ENCODE results near the gene PSMD6. TPM values are rescaled to one million over a fixed set of nuclear protein-coding genes. Genes with fewer than 3 reads are reported as not detected.

The PSMD6 gene
- total and polyA plus RNA-seq, 10 of the 15 experiments (the other 5 are each of a cell fraction or from before 2014, with no cell fraction given): 68.7 to 199 (median 106) TPM

DNA sequence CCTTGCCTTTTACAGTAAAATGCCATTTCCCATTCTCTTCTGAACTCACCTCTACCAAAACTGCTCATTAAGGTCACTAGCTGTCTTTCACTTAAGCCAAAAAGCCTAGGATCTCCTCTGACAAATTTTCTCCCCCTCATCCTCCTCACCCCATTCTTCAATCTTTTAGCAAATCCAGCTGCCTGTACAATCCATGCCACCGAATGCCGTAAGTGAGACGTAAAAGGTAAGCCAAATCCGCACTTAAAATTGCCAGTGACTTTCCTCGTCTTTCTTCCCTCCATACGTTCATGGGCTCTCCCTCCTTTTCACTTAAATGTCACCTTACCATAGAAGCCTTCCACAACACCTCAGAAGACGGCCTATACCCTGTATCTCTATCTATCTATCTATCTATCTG, 13.8 kb downstream of the PSMD6 start:
- intact Hi-C loops (cut with micrococcal nuclease; ENCODE audit: unreplicated experiment): no loop called here
- BruUV-seq (replicated peaks): no TSS peak
- ChIA-PET RAD21 (ENCODE audit: unreplicated experiment) (interaction anchor here (1.4 kb wide), 1 partner anchor 14 kb away, joined by 5 read pairs; the partner anchor contains the start of gene PSMD6), SMC1A (ENCODE audit: uncharacterized antibody, unreplicated experiment) (no interaction called here), POLR2A (no interaction called here), CTCF (interaction anchor here (1.4 to 4.5 kb wide), 5 partner anchors 11 to 48 kb away, joined by 6 to 36 read pairs (median 16); partner anchors contain the start of gene PSMD6)
- Histone ChIP-seq H3K9me3 (replicated peaks; ENCODE audit: control insufficient read depth, insufficient read depth, low read length) (no peaks in the 10 kb centered on the region), H3K36me3 (ENCODE audit: control insufficient read depth in 2 of 2, insufficient read depth in 2 of 2, low read length in 1 of 2) (peaks cover 11 to 43% of the 10 kb centered on the region in 2 experiments), H3K4me1 (ENCODE audit: control insufficient read depth, insufficient read depth, low read length) (peaks cover 6% of the 10 kb centered on the region), H3K9ac (ENCODE audit: control insufficient read depth, insufficient read depth, low read length) (no peak overlapping the region), H3K27ac (ENCODE audit: control insufficient read depth, insufficient read depth) (no peak overlapping the region), H3K79me2 (ENCODE audit: control insufficient read depth, insufficient read depth, low read length) (no peaks in the 10 kb centered on the region), H4K20me1 (ENCODE audit: control insufficient read depth, insufficient read depth) (no peaks in the 10 kb centered on the region), H3K27me3 (replicated peaks in 1 of 2; ENCODE audit: control insufficient read depth in 2 of 2, insufficient read depth in 2 of 2, low read length in 1 of 2) (no peaks in the 10 kb centered on the region), H3K4me2 (ENCODE audit: control insufficient read depth, insufficient read depth) (no peak overlapping the region), H3K4me3 (no peak overlapping the region), H2AFZ (ENCODE audit: control insufficient read depth, low read depth, low read length) (no peak overlapping the region)
- in situ Hi-C loops (cut with MboI): no loop called here
- ATAC-seq: no peak
- WGBS (ENCODE audit: insufficient coverage, insufficient replicate concordance, low lambda C conversion rate, missing lambda C conversion rate): 84% methylated on average over 7 of the region's 7 CpGs
- no peak for DNase-seq (ENCODE audit: low read depth, low spot score)
- FAIRE-seq: no peak
- TF ChIP-seq SPI1 (IDR thresholded peaks at IDR 0.05; ENCODE audit: borderline replicate concordance, insufficient read depth, low read depth, low read length) (no peak), BHLHE40 (IDR thresholded peaks at IDR 0.05; ENCODE audit: borderline replicate concordance in 1 of 2, low read depth in 2 of 2, low read length in 1 of 2) (no peak), BACH1 (IDR thresholded peaks at IDR 0.05; ENCODE audit: borderline replicate concordance) (no peak), MTA2 (IDR thresholded peaks at IDR 0.05; ENCODE audit: low read depth) (no peak), TARDBP (IDR thresholded peaks at IDR 0.05; ENCODE audit: borderline replicate concordance) (no peak), ATF7 (IDR thresholded peaks at IDR 0.05; ENCODE audit: low read depth) (no peak), IKZF2 (IDR thresholded peaks at IDR 0.05) (no peak), NFXL1 (IDR thresholded peaks at IDR 0.05; ENCODE audit: borderline replicate concordance) (no peak), MEF2B (IDR thresholded peaks at IDR 0.05; ENCODE audit: partially characterized antibody, poor library complexity, severe bottlenecking) (no peak), ETV6 (conservative IDR thresholded peaks at IDR 0.05 in 1 of 2, IDR thresholded peaks at IDR 0.05 in 1 of 2; ENCODE audit: borderline replicate concordance in 1 of 2, low read depth in 1 of 2) (no peak), RAD51 (IDR thresholded peaks at IDR 0.05) (no peak), KAT2A (conservative IDR thresholded peaks at IDR 0.05; ENCODE audit: control insufficient read depth, low read depth, low read length) (no peak)
- TF ChIP-seq, protein P1, sequence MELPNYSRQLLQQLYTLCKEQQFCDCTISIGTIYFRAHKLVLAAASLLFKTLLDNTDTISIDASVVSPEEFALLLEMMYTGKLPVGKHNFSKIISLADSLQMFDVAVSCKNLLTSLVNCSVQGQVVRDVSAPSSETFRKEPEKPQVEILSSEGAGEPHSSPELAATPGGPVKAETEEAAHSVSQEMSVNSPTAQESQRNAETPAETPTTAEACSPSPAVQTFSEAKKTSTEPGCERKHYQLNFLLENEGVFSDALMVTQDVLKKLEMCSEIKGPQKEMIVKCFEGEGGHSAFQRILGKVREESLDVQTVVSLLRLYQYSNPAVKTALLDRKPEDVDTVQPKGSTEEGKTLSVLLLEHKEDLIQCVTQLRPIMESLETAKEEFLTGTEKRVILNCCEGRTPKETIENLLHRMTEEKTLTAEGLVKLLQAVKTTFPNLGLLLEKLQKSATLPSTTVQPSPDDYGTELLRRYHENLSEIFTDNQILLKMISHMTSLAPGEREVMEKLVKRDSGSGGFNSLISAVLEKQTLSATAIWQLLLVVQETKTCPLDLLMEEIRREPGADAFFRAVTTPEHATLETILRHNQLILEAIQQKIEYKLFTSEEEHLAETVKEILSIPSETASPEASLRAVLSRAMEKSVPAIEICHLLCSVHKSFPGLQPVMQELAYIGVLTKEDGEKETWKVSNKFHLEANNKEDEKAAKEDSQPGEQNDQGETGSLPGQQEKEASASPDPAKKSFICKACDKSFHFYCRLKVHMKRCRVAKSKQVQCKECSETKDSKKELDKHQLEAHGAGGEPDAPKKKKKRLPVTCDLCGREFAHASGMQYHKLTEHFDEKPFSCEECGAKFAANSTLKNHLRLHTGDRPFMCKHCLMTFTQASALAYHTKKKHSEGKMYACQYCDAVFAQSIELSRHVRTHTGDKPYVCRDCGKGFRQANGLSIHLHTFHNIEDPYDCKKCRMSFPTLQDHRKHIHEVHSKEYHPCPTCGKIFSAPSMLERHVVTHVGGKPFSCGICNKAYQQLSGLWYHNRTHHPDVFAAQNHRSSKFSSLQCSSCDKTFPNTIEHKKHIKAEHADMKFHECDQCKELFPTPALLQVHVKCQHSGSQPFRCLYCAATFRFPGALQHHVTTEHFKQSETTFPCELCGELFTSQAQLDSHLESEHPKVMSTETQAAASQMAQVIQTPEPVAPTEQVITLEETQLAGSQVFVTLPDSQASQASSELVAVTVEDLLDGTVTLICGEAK (IDR thresholded peaks at IDR 0.05; ENCODE audit: borderline replicate concordance): no peak
- TF ChIP-seq, protein P2, sequence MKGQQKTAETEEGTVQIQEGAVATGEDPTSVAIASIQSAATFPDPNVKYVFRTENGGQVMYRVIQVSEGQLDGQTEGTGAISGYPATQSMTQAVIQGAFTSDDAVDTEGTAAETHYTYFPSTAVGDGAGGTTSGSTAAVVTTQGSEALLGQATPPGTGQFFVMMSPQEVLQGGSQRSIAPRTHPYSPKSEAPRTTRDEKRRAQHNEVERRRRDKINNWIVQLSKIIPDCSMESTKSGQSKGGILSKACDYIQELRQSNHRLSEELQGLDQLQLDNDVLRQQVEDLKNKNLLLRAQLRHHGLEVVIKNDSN (IDR thresholded peaks at IDR 0.05; ENCODE audit: borderline replicate concordance, extremely low read length, insufficient read depth, low read depth, low read length): no peak
- TF ChIP-seq, protein P3, sequence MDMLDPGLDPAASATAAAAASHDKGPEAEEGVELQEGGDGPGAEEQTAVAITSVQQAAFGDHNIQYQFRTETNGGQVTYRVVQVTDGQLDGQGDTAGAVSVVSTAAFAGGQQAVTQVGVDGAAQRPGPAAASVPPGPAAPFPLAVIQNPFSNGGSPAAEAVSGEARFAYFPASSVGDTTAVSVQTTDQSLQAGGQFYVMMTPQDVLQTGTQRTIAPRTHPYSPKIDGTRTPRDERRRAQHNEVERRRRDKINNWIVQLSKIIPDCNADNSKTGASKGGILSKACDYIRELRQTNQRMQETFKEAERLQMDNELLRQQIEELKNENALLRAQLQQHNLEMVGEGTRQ (IDR thresholded peaks at IDR 0.05; ENCODE audit: borderline replicate concordance, low read depth, low read length): no peak
- TF ChIP-seq, protein P4, sequence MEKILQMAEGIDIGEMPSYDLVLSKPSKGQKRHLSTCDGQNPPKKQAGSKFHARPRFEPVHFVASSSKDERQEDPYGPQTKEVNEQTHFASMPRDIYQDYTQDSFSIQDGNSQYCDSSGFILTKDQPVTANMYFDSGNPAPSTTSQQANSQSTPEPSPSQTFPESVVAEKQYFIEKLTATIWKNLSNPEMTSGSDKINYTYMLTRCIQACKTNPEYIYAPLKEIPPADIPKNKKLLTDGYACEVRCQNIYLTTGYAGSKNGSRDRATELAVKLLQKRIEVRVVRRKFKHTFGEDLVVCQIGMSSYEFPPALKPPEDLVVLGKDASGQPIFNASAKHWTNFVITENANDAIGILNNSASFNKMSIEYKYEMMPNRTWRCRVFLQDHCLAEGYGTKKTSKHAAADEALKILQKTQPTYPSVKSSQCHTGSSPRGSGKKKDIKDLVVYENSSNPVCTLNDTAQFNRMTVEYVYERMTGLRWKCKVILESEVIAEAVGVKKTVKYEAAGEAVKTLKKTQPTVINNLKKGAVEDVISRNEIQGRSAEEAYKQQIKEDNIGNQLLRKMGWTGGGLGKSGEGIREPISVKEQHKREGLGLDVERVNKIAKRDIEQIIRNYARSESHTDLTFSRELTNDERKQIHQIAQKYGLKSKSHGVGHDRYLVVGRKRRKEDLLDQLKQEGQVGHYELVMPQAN (conservative IDR thresholded peaks at IDR 0.05): no peak
